HepG2 (cell line): Measurements from ENCODE around the gene UBL3. TPM values are rescaled to one million over a fixed set of nuclear protein-coding genes. Genes with fewer than 3 reads are reported as not detected.

Experiments
- ATM ChIP-seq: fragments of 450-650 bp; IDR thresholded peaks from 2 replicates; pipeline ENCODE4 v1.7.1; 2017; ENCODE audit warnings: mild to moderate bottlenecking, borderline replicate concordance
- CAMTA2 ChIP-seq: sonication (generic); formaldehyde crosslinking; IDR thresholded peaks from 2 replicates; pipeline ENCODE4 v1.4.0; 2020; ENCODE audit warnings: mild to moderate bottlenecking, missing genetic modification reagents, borderline replicate concordance
- CBFB ChIP-seq: sonication (generic); formaldehyde crosslinking; IDR thresholded peaks from 2 replicates; pipeline ENCODE4 v1.4.0; 2020; ENCODE audit warnings: missing genetic modification reagents
- NFATC3 ChIP-seq: sonication (generic); formaldehyde crosslinking; IDR thresholded peaks from 2 replicates; pipeline ENCODE4 v1.5.1; 2020; ENCODE audit warnings: mild to moderate bottlenecking, missing genetic modification reagents
- RELA ChIP-seq: sonication (generic); formaldehyde crosslinking; IDR thresholded peaks from 2 replicates; pipeline ENCODE4 v1.4.0; 2020; ENCODE audit warnings: missing genetic modification reagents
- TBX3 ChIP-seq: fragments of 450-650 bp; IDR thresholded peaks from 2 replicates; pipeline ENCODE4 v1.6.1; 2017; ENCODE audit warnings: antibody characterized with exemption, mild to moderate bottlenecking, inconsistent platforms, borderline replicate concordance
- WIZ ChIP-seq: sonication (generic); formaldehyde crosslinking; IDR thresholded peaks from 2 replicates; pipeline ENCODE4 v1.5.1; 2020; ENCODE audit warnings: mild to moderate bottlenecking, missing genetic modification reagents
- ZNF264 ChIP-seq: sonication (generic); formaldehyde crosslinking; IDR thresholded peaks from 2 replicates; pipeline ENCODE4 v1.4.0; 2020; ENCODE audit warnings: missing genetic modification reagents
- ZNF614 ChIP-seq: IDR thresholded peaks from 2 replicates; pipeline ENCODE4 v1.6.1; 2018; ENCODE audit warnings: missing biosample characterization, missing genetic modification reagents, inconsistent platforms, borderline replicate concordance
- ZNF660 ChIP-seq: sonication (generic); formaldehyde crosslinking; IDR thresholded peaks from 2 replicates; pipeline ENCODE4 v1.5.1; 2020; ENCODE audit warnings: mild to moderate bottlenecking, low read depth, missing genetic modification reagents, borderline replicate concordance
- polyA plus RNA-seq, 8 experiments: library from polyadenylated mRNA; depleted of rRNA in 3 of 8; stranded (reverse) in 7 of 8; unstranded in 1 of 8; fragments of >200 nt; fragmentation: Illumina TruSeq in 4 of 8; extraction: Trizol in 4 of 8; gene quantifications; 2 replicates each; pipeline versions ENCODE4 v1.2.1 to v1.2.3, GENCODE V29; 2011 to 2016; ENCODE audit warnings: low read depth in 4 of 8, missing spikeins in 1 of 8, mixed read lengths in 1 of 8; ENCODE audit not compliant: insufficient read depth in 1 of 8
- total RNA-seq, 5 experiments: library from RNA; depleted of rRNA; stranded (reverse); fragments of >200 nt; fragmentation: Illumina TruSeq; extraction: Trizol; gene quantifications; 2 replicates each; pipeline ENCODE4 v1.2.3, GENCODE V29; 2016; ENCODE audit warnings: low read depth in 1 of 5
- TF ChIP-seq, protein P1 (sequence below): IDR thresholded peaks from 2 replicates; pipeline ENCODE4 v1.6.1; 2016; ENCODE audit warnings: low read depth
- TF ChIP-seq, protein P2 (sequence below): sonication (generic); IDR thresholded peaks from 2 replicates; pipeline ENCODE4 v1.6.1; 2016; ENCODE audit warnings: low read depth, borderline replicate concordance
- TF ChIP-seq, protein P3 (sequence below): sonication (generic); formaldehyde crosslinking; IDR thresholded peaks from 2 replicates; pipeline ENCODE4 v1.4.0; 2020; ENCODE audit warnings: missing genetic modification reagents

The UBL3 gene
- total and polyA plus RNA-seq, 2 of the 13 experiments (the other 11 are each of a cell fraction or from before 2014, with no cell fraction given): 7.4 to 9.6 TPM

DNA sequence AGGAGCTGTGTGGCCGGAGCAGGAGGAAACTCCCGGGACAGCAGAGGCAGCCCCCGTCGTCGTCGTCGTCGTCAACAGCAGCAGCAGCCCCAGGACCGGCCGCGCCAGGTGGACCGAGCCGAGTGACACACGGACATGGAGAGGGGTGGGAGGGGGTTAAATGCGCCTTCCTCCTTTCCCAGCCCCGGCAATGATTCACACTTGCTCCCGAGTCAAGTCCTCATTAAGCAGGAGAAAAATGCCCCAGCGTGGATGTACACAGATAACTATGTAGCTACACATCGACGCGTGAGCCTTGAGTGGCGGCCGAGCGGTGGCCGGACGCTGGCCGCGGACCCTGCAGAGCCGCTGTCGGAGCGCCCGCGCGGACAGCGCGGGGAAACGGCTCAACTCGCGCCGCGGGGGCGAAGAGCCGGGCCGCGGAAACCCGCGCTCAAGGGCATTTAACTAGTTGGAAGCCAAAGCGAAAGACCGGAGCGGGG is 645 bp downstream of the UBL3 start (continued):
- no peak for TF ChIP-seq CAMTA2 (CRISPR knock-in tag)
- TF ChIP-seq CBFB (CRISPR knock-in tag): no peak
- TF ChIP-seq ZNF264 (CRISPR knock-in tag): no peak
- TF ChIP-seq, protein P1, sequence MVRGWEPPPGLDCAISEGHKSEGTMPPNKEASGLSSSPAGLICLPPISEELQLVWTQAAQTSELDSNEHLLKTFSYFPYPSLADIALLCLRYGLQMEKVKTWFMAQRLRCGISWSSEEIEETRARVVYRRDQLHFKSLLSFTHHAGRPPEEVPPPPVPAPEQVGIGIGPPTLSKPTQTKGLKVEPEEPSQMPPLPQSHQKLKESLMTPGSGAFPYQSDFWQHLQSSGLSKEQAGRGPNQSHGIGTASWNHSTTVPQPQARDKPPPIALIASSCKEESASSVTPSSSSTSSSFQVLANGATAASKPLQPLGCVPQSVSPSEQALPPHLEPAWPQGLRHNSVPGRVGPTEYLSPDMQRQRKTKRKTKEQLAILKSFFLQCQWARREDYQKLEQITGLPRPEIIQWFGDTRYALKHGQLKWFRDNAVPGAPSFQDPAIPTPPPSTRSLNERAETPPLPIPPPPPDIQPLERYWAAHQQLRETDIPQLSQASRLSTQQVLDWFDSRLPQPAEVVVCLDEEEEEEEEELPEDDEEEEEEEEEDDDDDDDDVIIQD (CRISPR knock-in tag): no peak
- no peak for TF ChIP-seq TBX3
- TF ChIP-seq ZNF614 (CRISPR knock-in tag): no peak
- TF ChIP-seq NFATC3: no peak
- no peak for TF ChIP-seq ATM
- TF ChIP-seq RELA (CRISPR knock-in tag): no peak
- TF ChIP-seq WIZ (CRISPR knock-in tag): 0 out of 2 replicates have a peak, but pooled peaks have one; percentile 39
- TF ChIP-seq, protein P2, sequence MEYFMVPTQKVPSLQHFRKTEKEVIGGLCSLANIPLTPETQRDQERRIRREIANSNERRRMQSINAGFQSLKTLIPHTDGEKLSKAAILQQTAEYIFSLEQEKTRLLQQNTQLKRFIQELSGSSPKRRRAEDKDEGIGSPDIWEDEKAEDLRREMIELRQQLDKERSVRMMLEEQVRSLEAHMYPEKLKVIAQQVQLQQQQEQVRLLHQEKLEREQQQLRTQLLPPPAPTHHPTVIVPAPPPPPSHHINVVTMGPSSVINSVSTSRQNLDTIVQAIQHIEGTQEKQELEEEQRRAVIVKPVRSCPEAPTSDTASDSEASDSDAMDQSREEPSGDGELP: no peak
- TF ChIP-seq ZNF660 (CRISPR knock-in tag): no peak
- TF ChIP-seq, protein P3, sequence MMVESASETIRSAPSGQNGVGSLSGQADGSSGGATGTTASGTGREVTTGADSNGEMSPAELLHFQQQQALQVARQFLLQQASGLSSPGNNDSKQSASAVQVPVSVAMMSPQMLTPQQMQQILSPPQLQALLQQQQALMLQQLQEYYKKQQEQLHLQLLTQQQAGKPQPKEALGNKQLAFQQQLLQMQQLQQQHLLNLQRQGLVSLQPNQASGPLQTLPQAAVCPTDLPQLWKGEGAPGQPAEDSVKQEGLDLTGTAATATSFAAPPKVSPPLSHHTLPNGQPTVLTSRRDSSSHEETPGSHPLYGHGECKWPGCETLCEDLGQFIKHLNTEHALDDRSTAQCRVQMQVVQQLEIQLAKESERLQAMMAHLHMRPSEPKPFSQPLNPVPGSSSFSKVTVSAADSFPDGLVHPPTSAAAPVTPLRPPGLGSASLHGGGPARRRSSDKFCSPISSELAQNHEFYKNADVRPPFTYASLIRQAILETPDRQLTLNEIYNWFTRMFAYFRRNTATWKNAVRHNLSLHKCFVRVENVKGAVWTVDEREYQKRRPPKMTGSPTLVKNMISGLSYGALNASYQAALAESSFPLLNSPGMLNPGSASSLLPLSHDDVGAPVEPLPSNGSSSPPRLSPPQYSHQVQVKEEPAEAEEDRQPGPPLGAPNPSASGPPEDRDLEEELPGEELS (CRISPR knock-in tag): no peak
